CD4-positive, alpha-beta memory T cell (primary cell): ENCODE data around the gene TMEM147. TPM values are rescaled to one million over a fixed set of nuclear protein-coding genes. Genes with fewer than 3 reads are reported as not detected.

Experiments used
- CTCF ChIA-PET: fragments of 350-600 bp; sonication (Branson Sonifier 250); formaldehyde crosslinking; loops from one replicate; lab custom pipeline; 2021; ENCODE audit warnings: inconsistent platforms; ENCODE audit not compliant: partially characterized antibody; lab: Charles Lee
- POLR2A ChIA-PET: fragments of 350-600 bp; sonication (Branson Sonifier 250); formaldehyde crosslinking; loops from one replicate; lab custom pipeline; 2021; ENCODE audit not compliant: partially characterized antibody; lab: Charles Lee
- DNase-seq, 5 donors: peaks; one replicate each; pipeline versions ENCODE4 v3.0.0 to v3.0.0-alpha.2; 2020 to 2022; ENCODE audit warnings: mixed read lengths in 1 of 5
- H3K27ac ChIP-seq: one replicate; pipeline ENCODE4 v1.7.0; 2013; ENCODE audit warnings: low read depth, low read length
- H3K27me3 ChIP-seq: 2 replicates; pipeline ENCODE4 v1.7.0; 2013; ENCODE audit warnings: mild to moderate bottlenecking, low read length, moderate library complexity; ENCODE audit not compliant: insufficient read depth
- H3K36me3 ChIP-seq: 2 replicates; pipeline ENCODE4 v1.7.0; 2013; ENCODE audit warnings: mild to moderate bottlenecking, low read length, moderate library complexity; ENCODE audit not compliant: insufficient read depth
- H3K4me1 ChIP-seq: 2 replicates; pipeline ENCODE4 v1.7.0; 2013; ENCODE audit warnings: mild to moderate bottlenecking, low read length, moderate library complexity; ENCODE audit not compliant: insufficient read depth
- H3K4me3 ChIP-seq, 2 donors: one replicate each; pipeline ENCODE4 v1.7.0; 2013; ENCODE audit warnings: low read length in 2 of 2, mild to moderate bottlenecking in 1 of 2
- H3K9me3 ChIP-seq, 2 donors: one replicate each; pipeline ENCODE4 v1.7.0; 2013; ENCODE audit warnings: low read length in 2 of 2, control low read depth in 1 of 2; ENCODE audit not compliant: control insufficient read depth in 1 of 2
- H3K27ac Mint-ChIP-seq, 7 donors: one replicate each; pipeline ENCODE4 v1.8.0; 2020 to 2021; ENCODE audit warnings: mixed read lengths in 7 of 7, mild to moderate bottlenecking in 6 of 7, inconsistent platforms in 3 of 7, moderate library complexity in 3 of 7
- H3K27me3 Mint-ChIP-seq, 2 donors: one replicate each; pipeline ENCODE4 v1.8.0; 2020 to 2021; ENCODE audit warnings: mixed read lengths in 2 of 2
- H3K36me3 Mint-ChIP-seq, 2 donors: one replicate each; pipeline ENCODE4 v1.8.0; 2020 to 2021; ENCODE audit warnings: mixed read lengths in 2 of 2, inconsistent platforms in 1 of 2, mild to moderate bottlenecking in 1 of 2
- H3K4me1 Mint-ChIP-seq, 4 donors: one replicate each; pipeline ENCODE4 v1.8.0; 2020 to 2021; ENCODE audit warnings: mixed read lengths in 4 of 4, mild to moderate bottlenecking in 1 of 4
- H3K4me3 Mint-ChIP-seq, 8 donors: one replicate each; pipeline ENCODE4 v1.8.0; 2020 to 2021; ENCODE audit warnings: mixed read lengths in 8 of 8, mild to moderate bottlenecking in 7 of 8, moderate library complexity in 6 of 8, inconsistent platforms in 3 of 8
- H3K9me3 Mint-ChIP-seq, 8 donors: one replicate each; pipeline ENCODE4 v1.8.0; 2020 to 2021; ENCODE audit warnings: mixed read lengths in 8 of 8, mild to moderate bottlenecking in 5 of 8, inconsistent platforms in 3 of 8, moderate library complexity in 1 of 8
- intact Hi-C: fragments of 100-400 bp; cut with micrococcal nuclease; formaldehyde crosslinking; loops from one replicate; pipeline ENCODE4 v1.15.1; 2023
- polyA plus RNA-seq, 2 donors: library from polyadenylated mRNA; unstranded; fragments of 300-500 nt; fragmentation: Illumina TruSeq; gene quantifications; one replicate each; pipeline ENCODE4 v1.2.3, GENCODE V29; 2021
- total RNA-seq, 2 experiments: library from RNA; stranded (reverse); gene quantifications; one replicate each; pipeline ENCODE4 v1.2.3, GENCODE V29; 2021

The TMEM147 gene
- total and polyA plus RNA-seq, 4 experiments from 2014 or later: 41.3 to 189 (median 101) TPM

DNA sequence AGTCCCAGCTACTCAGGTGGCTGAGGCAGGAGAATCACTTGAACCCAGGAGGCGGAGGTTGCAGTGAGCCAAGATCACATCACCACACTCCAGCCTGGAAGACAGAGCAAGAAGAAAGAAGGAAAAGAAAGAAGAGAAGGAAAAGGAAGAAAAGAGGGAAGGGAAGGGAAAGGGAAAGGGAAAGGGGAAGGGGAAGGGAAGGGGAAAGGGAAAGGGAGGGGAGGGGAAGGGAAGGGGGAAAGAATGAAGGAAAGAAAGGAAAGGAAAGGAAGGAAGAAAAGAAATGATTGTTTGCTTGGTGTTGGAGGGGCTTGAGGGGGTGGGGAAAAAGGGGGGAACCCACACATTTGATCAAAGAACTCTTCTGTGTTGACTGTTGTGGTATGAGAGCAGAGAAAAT, 50.5 kb downstream of the TMEM147 start:
- intact Hi-C loops: no loop called here
- Mint-ChIP-seq H3K4me3 (no peak overlapping the region), H3K9me3 (no peaks in the 10 kb centered on the region), H3K27me3 (peaks cover 4 to 7% of the 10 kb centered on the region in 2 donors), H3K27ac (no peak overlapping the region), H3K36me3 (no peaks in the 10 kb centered on the region), H3K4me1 (peaks cover 0 to 2% (median 1%) of the 10 kb centered on the region in 4 donors)
- CTCF ChIA-PET: no interaction called here
- POLR2A ChIA-PET: no interaction called here
- H3K27ac ChIP-seq: no peak overlapping the region
- H3K9me3 ChIP-seq: no peaks in the 10 kb centered on the region
- no peak overlapping the region for H3K4me3 ChIP-seq
- no peak for DNase-seq
- H3K4me1 ChIP-seq: no peaks in the 10 kb centered on the region
- H3K36me3 ChIP-seq: no peaks in the 10 kb centered on the region
- H3K27me3 ChIP-seq: no peaks in the 10 kb centered on the region

DNA sequence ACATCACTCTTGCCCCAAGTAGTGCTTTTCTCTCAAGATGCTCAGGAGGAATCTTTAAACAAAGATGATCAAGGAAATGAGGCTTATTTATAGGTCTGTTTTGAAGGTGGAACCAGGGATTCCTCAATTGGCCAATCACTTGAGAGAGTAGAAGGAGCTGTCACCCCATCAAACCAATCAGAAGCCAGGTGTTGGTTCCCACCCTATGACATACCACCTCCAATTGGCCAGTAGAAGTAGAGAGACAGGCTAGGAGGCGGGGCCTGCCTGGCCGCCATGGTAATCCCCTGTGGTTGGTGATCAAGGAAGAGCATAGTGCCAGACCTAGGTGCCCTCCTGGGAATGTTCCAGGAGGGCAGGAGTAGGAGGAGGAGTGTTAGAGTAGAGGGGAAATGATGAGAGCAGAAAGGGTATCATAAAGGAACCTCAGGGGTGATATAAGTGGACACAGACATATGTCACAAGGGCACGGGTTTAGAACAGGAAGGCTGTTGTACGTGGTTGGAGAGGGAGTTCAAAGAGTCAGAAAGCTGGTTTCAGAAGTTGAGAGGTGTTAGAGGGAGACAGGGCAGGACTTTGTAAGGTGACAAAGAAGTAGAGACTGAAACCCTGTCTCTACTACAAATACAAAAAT, 51.1 kb downstream of the TMEM147 start:
- Histone ChIP-seq H3K4me3 (no peak overlapping the region), H3K4me1 (no peaks in the 10 kb centered on the region), H3K27ac (no peak overlapping the region), H3K27me3 (no peaks in the 10 kb centered on the region), H3K9me3 (no peaks in the 10 kb centered on the region), H3K36me3 (no peaks in the 10 kb centered on the region)
- CTCF ChIA-PET: interaction anchor here (1.0 to 1.5 kb wide), 2 partner anchors 48 to 86 kb away, joined by 4 to 5 read pairs; no protein-coding TSS in a partner anchor
- Mint-ChIP-seq H3K9me3 (no peaks in the 10 kb centered on the region), H3K4me1 (peaks cover 0 to 2% (median 1%) of the 10 kb centered on the region in 4 donors), H3K27ac (no peak overlapping the region), H3K36me3 (no peaks in the 10 kb centered on the region), H3K27me3 (peaks cover 4 to 7% of the 10 kb centered on the region in 2 donors), H3K4me3 (no peak overlapping the region)
- intact Hi-C loops: no loop called here
- peak in 1 of 5 donors; percentile 16 for DNase-seq
- POLR2A ChIA-PET: no interaction called here

Other genes with a start within 250 kb of the TMEM147 start
- under 1 TPM; 0.30 to 0.32 TPM for gene CD22, start 216.4 kb upstream of the TMEM147 start, total RNA-seq
- gene CD22, start 216.4 kb upstream of the TMEM147 start, polyA plus RNA-seq: 1 to 10 TPM in 1 of 2 donors, under 1 TPM in 1; 0.32 to 1.8 TPM
- gene FFAR1, start 197.7 kb upstream of the TMEM147 start, total RNA-seq: not detected
- gene FFAR1, start 197.7 kb upstream of the TMEM147 start, polyA plus RNA-seq: not detected
- not detected for gene FFAR3, start 187.2 kb upstream of the TMEM147 start, total RNA-seq
- gene FFAR3, start 187.2 kb upstream of the TMEM147 start, polyA plus RNA-seq: not detected
- not detected for gene GPR42, start 174.6 kb upstream of the TMEM147 start, total RNA-seq
- gene GPR42, start 174.6 kb upstream of the TMEM147 start, polyA plus RNA-seq: not detected
- under 1 TPM in 1 of 2 experiments, not detected in 1; 0.15 TPM for gene FFAR2, start 97.4 kb upstream of the TMEM147 start, total RNA-seq
- not detected for gene FFAR2, start 97.4 kb upstream of the TMEM147 start, polyA plus RNA-seq
- gene KRTDAP, start 55.2 kb upstream of the TMEM147 start, total RNA-seq: not detected
- gene KRTDAP, start 55.2 kb upstream of the TMEM147 start, polyA plus RNA-seq: not detected
- 1 to 10 TPM in 1 of 2 experiments, under 1 TPM in 1; 0.97 to 1.4 TPM for gene DMKN, start 32.0 kb upstream of the TMEM147 start, total RNA-seq
- gene DMKN, start 32.0 kb upstream of the TMEM147 start, polyA plus RNA-seq: under 1 TPM in 1 of 2 donors, not detected in 1; 0.89 TPM
- not detected for gene SBSN, start 17.3 kb upstream of the TMEM147 start, total RNA-seq
- gene SBSN, start 17.3 kb upstream of the TMEM147 start, polyA plus RNA-seq: not detected
- not detected for gene GAPDHS, start 12.2 kb upstream of the TMEM147 start, total RNA-seq
- not detected for gene GAPDHS, start 12.2 kb upstream of the TMEM147 start, polyA plus RNA-seq
- not detected for gene ATP4A, start 18.0 kb downstream of the TMEM147 start, total RNA-seq
- not detected for gene ATP4A, start 18.0 kb downstream of the TMEM147 start, polyA plus RNA-seq
- gene PMIS2, start 40.5 kb downstream of the TMEM147 start, total RNA-seq: not detected
- not detected for gene PMIS2, start 40.5 kb downstream of the TMEM147 start, polyA plus RNA-seq
- 10 to 100 TPM; 28.2 to 29.3 TPM for gene HAUS5, start 67.1 kb downstream of the TMEM147 start, total RNA-seq
- 1 to 10 TPM; 7.8 to 9.4 TPM for gene HAUS5, start 67.1 kb downstream of the TMEM147 start, polyA plus RNA-seq
- 10 to 100 TPM; 53.0 to 55.8 TPM for gene RBM42, start 83.4 kb downstream of the TMEM147 start, total RNA-seq
- 10 to 100 TPM; 42.9 to 61.0 TPM for gene RBM42, start 83.4 kb downstream of the TMEM147 start, polyA plus RNA-seq
- 1 to 10 TPM in 1 of 2 experiments, not detected in 1; 1.3 TPM for gene ETV2, start 96.1 kb downstream of the TMEM147 start, total RNA-seq
- 1 to 10 TPM; 1.1 to 1.2 TPM for gene ETV2, start 96.1 kb downstream of the TMEM147 start, polyA plus RNA-seq
- 100 to 1,000 TPM; 212 to 250 TPM for gene COX6B1, start 102.7 kb downstream of the TMEM147 start, total RNA-seq
- gene COX6B1, start 102.7 kb downstream of the TMEM147 start, polyA plus RNA-seq: 100 to 1,000 TPM; 747 to 810 TPM
- gene UPK1A, start 120.9 kb downstream of the TMEM147 start, total RNA-seq: under 1 TPM; 0.55 to 0.72 TPM
- not detected for gene UPK1A, start 120.9 kb downstream of the TMEM147 start, polyA plus RNA-seq
- under 1 TPM; 0.49 to 0.50 TPM for gene ZBTB32, start 158.9 kb downstream of the TMEM147 start, total RNA-seq
- under 1 TPM in 1 of 2 donors, not detected in 1; 0.45 TPM for gene ZBTB32, start 158.9 kb downstream of the TMEM147 start, polyA plus RNA-seq
- 10 to 100 TPM; 83.4 to 84.3 TPM for gene KMT2B, start 172.4 kb downstream of the TMEM147 start, total RNA-seq
- gene KMT2B, start 172.4 kb downstream of the TMEM147 start, polyA plus RNA-seq: 1 to 10 TPM in 1 of 2 donors, not detected in 1; 2.8 TPM
- gene IGFLR1, start 196.8 kb downstream of the TMEM147 start, total RNA-seq: 100 to 1,000 TPM; 119 to 124 TPM
- gene IGFLR1, start 196.8 kb downstream of the TMEM147 start, polyA plus RNA-seq: 10 to 100 TPM; 93.9 to 99.5 TPM
- 10 to 100 TPM; 60.5 to 65.2 TPM for gene U2AF1L4, start 199.8 kb downstream of the TMEM147 start, total RNA-seq
- 10 to 100 TPM; 48.7 to 50.9 TPM for gene U2AF1L4, start 199.8 kb downstream of the TMEM147 start, polyA plus RNA-seq
- gene PSENEN, start 200.0 kb downstream of the TMEM147 start, total RNA-seq: 10 to 100 TPM; 27.2 TPM
- gene PSENEN, start 200.0 kb downstream of the TMEM147 start, polyA plus RNA-seq: 10 to 100 TPM; 84.6 to 89.9 TPM
- 10 to 100 TPM; 26.3 to 29.4 TPM for gene LIN37, start 202.9 kb downstream of the TMEM147 start, total RNA-seq
- 10 to 100 TPM in 1 of 2 donors, 1 to 10 TPM in 1; 8.3 to 13.3 TPM for gene LIN37, start 202.9 kb downstream of the TMEM147 start, polyA plus RNA-seq
- gene HSPB6, start 211.4 kb downstream of the TMEM147 start, total RNA-seq: not detected
- gene HSPB6, start 211.4 kb downstream of the TMEM147 start, polyA plus RNA-seq: not detected
- 10 to 100 TPM; 45.1 to 46.5 TPM for gene PROSER3, start 212.6 kb downstream of the TMEM147 start, total RNA-seq
- gene PROSER3, start 212.6 kb downstream of the TMEM147 start, polyA plus RNA-seq: 10 to 100 TPM in 1 of 2 donors, 1 to 10 TPM in 1; 2.0 to 11.8 TPM
- 10 to 100 TPM; 15.8 to 19.4 TPM for gene ARHGAP33, start 229.9 kb downstream of the TMEM147 start, total RNA-seq
- under 1 TPM in 1 of 2 donors, not detected in 1; 0.29 TPM for gene ARHGAP33, start 229.9 kb downstream of the TMEM147 start, polyA plus RNA-seq